OCI-LY7 (cell line): ENCODE results near the gene DNAH5.
"Not testable (repeated sequence)": the region's sequence is repeated elsewhere in the genome, so short reads cannot be mapped to it uniquely, and the experiment has no call there.

Experiments
- CTCF ChIP-seq: fragments of 200-600 bp; sonication (generic); conservative IDR thresholded peaks from 2 replicates; pipeline ENCODE4 v1.5.1; 2014; ENCODE audit warnings: mild to moderate bottlenecking, antibody characterized with exemption, low read length, moderate library complexity, mixed read lengths
- EZH2phosphoT487 ChIP-seq: fragments of 200-600 bp; sonication (generic); IDR thresholded peaks from 2 replicates; pipeline ENCODE4 v1.6.1; 2018; ENCODE audit warnings: low read depth, borderline replicate concordance, mild to moderate bottlenecking, mixed run types, antibody characterized with exemption, low read length, moderate library complexity, mixed read lengths

DNA sequence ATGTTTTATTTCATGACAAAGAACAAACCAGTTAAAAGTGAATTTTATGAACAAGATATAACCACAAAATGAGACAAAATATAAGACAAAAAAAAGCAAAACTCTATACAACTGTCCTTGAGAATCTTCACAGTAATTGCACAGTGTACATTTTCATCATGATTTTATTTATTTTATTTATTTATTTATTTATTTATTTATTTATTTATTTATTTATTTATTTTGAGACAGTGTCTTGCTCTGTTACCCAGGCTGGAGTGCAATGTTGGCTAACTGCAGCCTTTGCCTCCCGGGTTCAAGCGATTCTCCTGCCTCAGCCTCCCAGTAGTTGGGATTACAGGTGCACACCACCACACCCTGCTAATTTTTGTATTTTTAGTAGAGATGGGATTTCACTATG is 145.9 kb downstream of the DNAH5 start:
- not testable (repeated sequence) for TF ChIP-seq CTCF, EZH2phosphoT487
